Measurements from ENCODE around the gene MAP2K5.

DNA sequence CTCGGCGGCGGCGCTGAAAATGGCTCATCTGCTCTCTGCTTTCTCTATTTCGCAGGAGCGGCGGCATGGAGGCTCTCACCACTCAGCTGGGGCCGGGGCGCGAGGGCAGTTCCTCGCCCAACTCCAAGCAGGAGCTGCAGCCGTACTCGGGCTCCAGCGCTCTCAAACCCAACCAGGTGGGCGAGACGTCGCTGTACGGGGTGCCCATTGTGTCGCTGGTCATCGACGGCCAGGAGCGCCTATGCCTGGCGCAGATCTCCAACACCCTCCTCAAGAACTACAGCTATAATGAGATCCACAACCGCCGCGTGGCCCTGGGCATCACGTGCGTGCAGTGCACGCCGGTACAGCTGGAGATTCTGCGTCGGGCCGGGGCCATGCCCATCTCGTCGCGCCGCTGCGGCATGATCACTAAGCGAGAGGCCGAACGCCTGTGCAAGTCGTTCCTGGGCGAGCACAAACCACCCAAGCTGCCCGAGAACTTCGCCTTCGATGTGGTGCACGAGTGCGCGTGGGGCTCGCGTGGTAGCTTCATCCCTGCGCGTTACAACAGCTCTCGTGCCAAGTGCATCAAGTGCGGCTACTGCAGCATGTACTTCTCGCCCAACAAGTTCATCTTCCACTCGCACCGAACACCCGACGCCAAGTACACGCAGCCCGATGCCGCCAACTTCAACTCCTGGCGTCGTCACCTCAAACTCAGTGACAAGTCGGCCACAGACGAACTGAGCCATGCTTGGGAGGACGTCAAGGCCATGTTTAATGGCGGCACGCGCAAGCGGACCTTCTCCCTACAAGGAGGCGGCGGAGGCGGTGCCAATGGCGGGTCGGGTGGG is 283.6 kb downstream of the MAP2K5 start:
- TF ChIP-seq CTCF (IDR thresholded peaks at IDR 0.05) (no peak), POLR2A (IDR thresholded peaks at IDR 0.05) (no peak)

Measured in right lobe of liver (tissue), 4 donors.